GM19023 (cell line): ENCODE measurements around the gene TMEM117.

Experiments
- ATAC-seq: cut with Tn5 transposase; IDR thresholded peaks from one replicate; pipeline ENCODE4 v1.9.1; 2021; ENCODE audit warnings: mild to moderate bottlenecking, moderate library complexity; ENCODE audit not compliant: unreplicated experiment

Gene TMEM117

GRCh38 chr12:44076871-44077270 lies 241.0 kb downstream of the TMEM117 start:
- no peak for ATAC-seq

GRCh38 chr12:44077294-44077693 lies 241.4 kb downstream of the TMEM117 start:
- ATAC-seq = no peak

- no peak for ATAC-seq
Observed at GRCh38 chr12:44078273-44078672, 242.4 kb downstream of the TMEM117 start.

GRCh38 chr12:44088647-44089046 lies 252.8 kb downstream of the TMEM117 start:
- no peak for ATAC-seq

- ATAC-seq = no peak
Observed at GRCh38 chr12:44091948-44092606, 256.2 kb downstream of the TMEM117 start.

- ATAC-seq = no peak
Observed at GRCh38 chr12:44098786-44099185, 262.9 kb downstream of the TMEM117 start.

- ATAC-seq = no peak
Observed at GRCh38 chr12:44099486-44099885, 263.6 kb downstream of the TMEM117 start.

GRCh38 chr12:44100264-44100663 lies 264.4 kb downstream of the TMEM117 start:
- ATAC-seq = no peak

GRCh38 chr12:44101475-44101874 lies 265.6 kb downstream of the TMEM117 start:
- ATAC-seq = no peak

GRCh38 chr12:44114906-44115305 lies 279.0 kb downstream of the TMEM117 start:
- no peak for ATAC-seq

- no peak for ATAC-seq
Observed at GRCh38 chr12:44117337-44117736, 281.5 kb downstream of the TMEM117 start.

GRCh38 chr12:44118946-44119345 lies 283.1 kb downstream of the TMEM117 start:
- no peak for ATAC-seq

GRCh38 chr12:44126806-44127205 lies 290.9 kb downstream of the TMEM117 start:
- no peak for ATAC-seq

GRCh38 chr12:44127966-44128710 lies 292.3 kb downstream of the TMEM117 start:
- ATAC-seq = no peak

GRCh38 chr12:44143175-44143574 lies 307.3 kb downstream of the TMEM117 start:
- no peak for ATAC-seq

GRCh38 chr12:44148936-44149335 lies 313.1 kb downstream of the TMEM117 start:
- no peak for ATAC-seq

- no peak for ATAC-seq
Observed at GRCh38 chr12:44154128-44154527, 318.2 kb downstream of the TMEM117 start.

- no peak for ATAC-seq
Observed at GRCh38 chr12:44155358-44155757, 319.5 kb downstream of the TMEM117 start.

- ATAC-seq = peak; percentile 62
Observed at GRCh38 chr12:44157359-44157758, 321.5 kb downstream of the TMEM117 start.

GRCh38 chr12:44158746-44159145 lies 322.9 kb downstream of the TMEM117 start:
- ATAC-seq = no peak

GRCh38 chr12:44159216-44159615 lies 323.3 kb downstream of the TMEM117 start:
- no peak for ATAC-seq

GRCh38 chr12:44159862-44160261 lies 324.0 kb downstream of the TMEM117 start:
- ATAC-seq = no peak
